Measurements from ENCODE around the gene WNT3A.

GRCh38 chr1:228003461-228004330, 3.1 kb upstream of the WNT3A start:
- TF ChIP-seq CTCF (IDR thresholded peaks at IDR 0.05; ENCODE audit: low read depth, low read length) (no peak), EZH2phosphoT487 (IDR thresholded peaks at IDR 0.05; ENCODE audit: low read depth) (no peak)
